ENCODE measurements around the gene MBD1.
A peak's percentile ranks its signal among the peaks of the same experiment; 100 is the strongest.
"Not testable (repeated sequence)": the region's sequence is repeated elsewhere in the genome, so short reads cannot be mapped to it uniquely, and the experiment has no call there.

Gene MBD1

GRCh38 chr18:50262977-50263376 is 18.3 kb downstream of the MBD1 start:
- no peak for ATAC-seq
- Mint-ChIP-seq H3K9me3 (no peaks in the 10 kb centered on the region), H3K4me3 (no peak overlapping the region), H3K4me1 (peaks cover 24% of the 10 kb centered on the region), H3K27ac (no peak overlapping the region), H3K27me3 (no peaks in the 10 kb centered on the region)
- no peak for DNase-seq

- ATAC-seq (no peak), DNase-seq (no peak)
- no peak overlapping the region for H3K4me3 Mint-ChIP-seq
- no peak overlapping the region for H3K27ac Mint-ChIP-seq
- H3K9me3 Mint-ChIP-seq = no peaks in the 10 kb centered on the region
- no peaks in the 10 kb centered on the region for H3K27me3 Mint-ChIP-seq
- H3K4me1 Mint-ChIP-seq = no peaks in the 10 kb centered on the region
Observed at GRCh38 chr18:50250935-50251334, 30.4 kb downstream of the MBD1 start.

- no peak for ATAC-seq
Observed at GRCh38 chr18:50249576-50249975, 31.7 kb downstream of the MBD1 start.

GRCh38 chr18:50247561-50247960 is 33.8 kb downstream of the MBD1 start:
- Mint-ChIP-seq H3K9me3 (peaks cover 0 to 5% of the 10 kb centered on the region in 2 donors), H3K4me1 (no peaks in the 10 kb centered on the region), H3K27ac (no peak overlapping the region), H3K27me3 (no peaks in the 10 kb centered on the region), H3K4me3 (no peak overlapping the region)
- no peak for ATAC-seq
- no peak for DNase-seq

More at GRCh38 chr18:50249576-50249975, 31.7 kb downstream of the MBD1 start:
- no peaks in the 10 kb centered on the region for H3K9me3 Mint-ChIP-seq
- no peaks in the 10 kb centered on the region for H3K27me3 Mint-ChIP-seq
- H3K27ac Mint-ChIP-seq = no peak overlapping the region
- no peak for DNase-seq
- H3K4me1 Mint-ChIP-seq = no peaks in the 10 kb centered on the region
- H3K4me3 Mint-ChIP-seq = no peak overlapping the region

- not testable (repeated sequence) for H3K27me3 Mint-ChIP-seq, H3K4me1 Mint-ChIP-seq, H3K4me3 Mint-ChIP-seq, ATAC-seq, DNase-seq, H3K27ac Mint-ChIP-seq
- peaks cover 18 to 21% of the 10 kb centered on the region in 2 donors for H3K9me3 Mint-ChIP-seq
Observed at GRCh38 chr18:50241768-50242167, 39.6 kb downstream of the MBD1 start.

- ATAC-seq (peak; percentile 35), DNase-seq (peak in 1 of 2 donors; percentile 14)
- H3K4me1 Mint-ChIP-seq = no peaks in the 10 kb centered on the region
- H3K4me3 Mint-ChIP-seq = no peak overlapping the region
- H3K27me3 Mint-ChIP-seq = no peaks in the 10 kb centered on the region
- peaks cover 18 to 21% of the 10 kb centered on the region in 2 donors for H3K9me3 Mint-ChIP-seq
- H3K27ac Mint-ChIP-seq = no peak overlapping the region
Observed at GRCh38 chr18:50240080-50240563, 41.2 kb downstream of the MBD1 start.

- DNase-seq (no peak), ATAC-seq (no peak)
- H3K27me3 Mint-ChIP-seq = peaks cover 16% of the 10 kb centered on the region
- peaks cover 7% of the 10 kb centered on the region for H3K4me1 Mint-ChIP-seq
- no peak overlapping the region for H3K27ac Mint-ChIP-seq
- H3K9me3 Mint-ChIP-seq = no peaks in the 10 kb centered on the region
- H3K4me3 Mint-ChIP-seq = no peak overlapping the region
Observed at GRCh38 chr18:50232419-50232818, 48.9 kb downstream of the MBD1 start.

- DNase-seq (no peak), ATAC-seq (peak; percentile 54)
- Mint-ChIP-seq H3K27ac (peak overlapping the region in 1 of 2 donors; percentile 6), H3K4me1 (peaks cover 7% of the 10 kb centered on the region), H3K27me3 (peaks cover 16% of the 10 kb centered on the region), H3K4me3 (no peak overlapping the region), H3K9me3 (no peaks in the 10 kb centered on the region)
Observed at GRCh38 chr18:50231621-50232020, 49.7 kb downstream of the MBD1 start.

- not testable (repeated sequence) for DNase-seq, H3K4me3 Mint-ChIP-seq, H3K4me1 Mint-ChIP-seq, H3K27ac Mint-ChIP-seq, ATAC-seq
- peaks cover 32% of the 10 kb centered on the region for H3K27me3 Mint-ChIP-seq
- H3K9me3 Mint-ChIP-seq = peaks cover 5 to 13% of the 10 kb centered on the region in 2 donors
Observed at GRCh38 chr18:50220249-50220648, 61.1 kb downstream of the MBD1 start.
